A549 treated with AZD9567 at 1 μM for 4 hours (cell line): Measurements from ENCODE around the gene IL1RAPL1. TPM values are rescaled to one million over a fixed set of nuclear protein-coding genes. Genes with fewer than 3 reads are reported as not detected.

Source experiments
- total RNA-seq: library from RNA; stranded (reverse); fragments of 200-300 nt; extraction: Qiagen RNA extraction; gene quantifications from 5 replicates; pipeline ENCODE4 v1.2.3, GENCODE V29; 2022; ENCODE audit not compliant: insufficient read depth

The IL1RAPL1 gene
- not detected in 5 replicates for total RNA-seq

GRCh38 chrX:28586981-28587551, at the start of gene IL1RAPL1:
TSS of gene IL1RAPL1 (plus strand) at chrX:28587446.

